Measurements from ENCODE around the gene ADCY7. TPM values are rescaled to one million over a fixed set of nuclear protein-coding genes. Genes with fewer than 3 reads are reported as not detected.

The ADCY7 gene
- total and polyA plus RNA-seq, 10 donors = 9.8 to 158 (median 99.2) TPM

DNA sequence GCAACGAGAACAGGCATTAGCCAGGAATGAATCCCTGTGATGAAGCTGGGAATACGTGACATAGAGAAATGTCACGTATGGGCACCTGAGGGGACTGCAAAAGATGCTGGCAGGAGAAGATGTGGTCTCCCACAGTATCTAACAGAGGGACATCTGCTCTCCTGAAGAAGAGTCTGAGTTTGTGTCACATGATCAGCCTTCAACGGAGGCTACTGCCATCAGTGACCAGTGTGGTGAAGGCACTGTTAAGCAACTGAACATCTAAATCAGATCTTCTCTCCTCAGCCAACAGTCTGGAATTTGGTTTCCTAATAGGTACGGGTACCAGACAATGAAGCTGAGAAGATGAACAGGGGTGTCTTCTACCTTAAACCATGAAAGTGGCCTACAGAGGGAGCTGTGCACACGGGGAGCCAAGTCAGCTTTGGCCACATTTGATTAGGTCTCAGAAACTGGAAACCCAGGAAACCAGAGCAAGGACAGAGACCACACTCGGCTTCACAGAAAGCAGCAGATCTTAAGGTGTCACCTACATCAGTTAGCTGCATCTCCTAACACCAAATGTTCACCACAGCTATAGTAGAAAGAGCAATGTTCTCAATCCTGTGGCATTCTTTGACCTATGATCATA is 60.6 kb downstream of the ADCY7 start:
- DNase-seq = no peak
- TF ChIP-seq, protein P1, sequence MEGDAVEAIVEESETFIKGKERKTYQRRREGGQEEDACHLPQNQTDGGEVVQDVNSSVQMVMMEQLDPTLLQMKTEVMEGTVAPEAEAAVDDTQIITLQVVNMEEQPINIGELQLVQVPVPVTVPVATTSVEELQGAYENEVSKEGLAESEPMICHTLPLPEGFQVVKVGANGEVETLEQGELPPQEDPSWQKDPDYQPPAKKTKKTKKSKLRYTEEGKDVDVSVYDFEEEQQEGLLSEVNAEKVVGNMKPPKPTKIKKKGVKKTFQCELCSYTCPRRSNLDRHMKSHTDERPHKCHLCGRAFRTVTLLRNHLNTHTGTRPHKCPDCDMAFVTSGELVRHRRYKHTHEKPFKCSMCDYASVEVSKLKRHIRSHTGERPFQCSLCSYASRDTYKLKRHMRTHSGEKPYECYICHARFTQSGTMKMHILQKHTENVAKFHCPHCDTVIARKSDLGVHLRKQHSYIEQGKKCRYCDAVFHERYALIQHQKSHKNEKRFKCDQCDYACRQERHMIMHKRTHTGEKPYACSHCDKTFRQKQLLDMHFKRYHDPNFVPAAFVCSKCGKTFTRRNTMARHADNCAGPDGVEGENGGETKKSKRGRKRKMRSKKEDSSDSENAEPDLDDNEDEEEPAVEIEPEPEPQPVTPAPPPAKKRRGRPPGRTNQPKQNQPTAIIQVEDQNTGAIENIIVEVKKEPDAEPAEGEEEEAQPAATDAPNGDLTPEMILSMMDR (IDR thresholded peaks at IDR 0.05 in 8 of 11, conservative IDR thresholded peaks at IDR 0.05 in 3 of 11) = peak in 10 of 11 experiments; percentile 18 to 63 (median 47)
- peak in 1 of 3 donors; percentile 38 for TF ChIP-seq POLR2AphosphoS5 (IDR thresholded peaks at IDR 0.05)
- no peak for TF ChIP-seq POLR2A (IDR thresholded peaks at IDR 0.05)
- intact Hi-C loops (cut with DNase I; ENCODE audit: low total_unique reads) = no loop called here
- H3K27me3 ChIP-seq (replicated peaks in 1 of 7) = no peaks in the 10 kb centered on the region
- peak overlapping the region in 5 of 8 donors; percentile 5 to 46 (median 38) for H3K27ac ChIP-seq
- 61 to 76% (median 64%) methylated on average over 7 of the region's 7 CpGs for WGBS, 5 donors
- H3K9me3 ChIP-seq = no peaks in the 10 kb centered on the region
- H3K36me3 ChIP-seq = peaks cover 0 to 98% (median 34%) of the 10 kb centered on the region in 6 donors
- peaks cover 0 to 42% (median 22%) of the 10 kb centered on the region in 6 donors for H3K4me1 ChIP-seq
- H3K4me3 ChIP-seq = no peak overlapping the region

GRCh38 chr16:50329446-50330189 is 63.3 kb downstream of the ADCY7 start:
- 43 to 70% (median 64%) methylated on average over 11 of the region's 11 CpGs for WGBS, 5 donors
- peaks cover 0 to 98% (median 39%) of the 10 kb centered on the region in 6 donors for H3K36me3 ChIP-seq
- TF ChIP-seq, protein P1 (IDR thresholded peaks at IDR 0.05 in 8 of 11, conservative IDR thresholded peaks at IDR 0.05 in 3 of 11) = no peak
- TF ChIP-seq POLR2AphosphoS5 (IDR thresholded peaks at IDR 0.05) = no peak
- H3K4me3 ChIP-seq = no peak overlapping the region
- intact Hi-C loops (cut with DNase I; ENCODE audit: low total_unique reads) = no loop called here
- no peaks in the 10 kb centered on the region for H3K9me3 ChIP-seq
- H3K4me1 ChIP-seq = peaks cover 0 to 25% (median 8%) of the 10 kb centered on the region in 6 donors
- H3K27me3 ChIP-seq (replicated peaks in 1 of 7) = no peaks in the 10 kb centered on the region
- H3K27ac ChIP-seq = peak overlapping the region in 3 of 8 donors; percentile 7 to 55 (median 45)
- DNase-seq = no peak

DNA sequence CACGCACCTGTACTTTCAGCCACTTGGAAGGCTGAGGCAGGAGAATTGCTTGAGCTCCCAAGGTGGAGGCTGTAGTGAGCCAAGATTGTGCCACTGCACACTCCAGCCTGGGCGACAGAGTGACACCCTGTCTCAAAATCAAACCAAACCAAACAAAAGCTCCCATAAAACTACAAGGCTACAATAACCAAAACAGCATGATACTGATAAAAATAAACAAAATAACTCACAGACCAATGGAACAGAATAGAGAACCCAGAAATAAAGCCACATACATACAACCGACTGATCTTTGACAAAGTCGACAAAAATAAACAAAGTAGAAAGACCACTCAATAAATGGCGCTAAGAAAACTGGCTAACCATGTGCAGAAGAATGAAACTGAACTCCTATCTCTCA is 65.2 kb downstream of the ADCY7 start:
- H3K27me3 ChIP-seq (replicated peaks in 1 of 7) = no peaks in the 10 kb centered on the region
- WGBS, 5 donors = 76 to 97% (median 93%) methylated on average over 5 of the region's 5 CpGs
- no peak overlapping the region for H3K4me3 ChIP-seq
- TF ChIP-seq, protein P1 (IDR thresholded peaks at IDR 0.05 in 8 of 11, conservative IDR thresholded peaks at IDR 0.05 in 3 of 11) = no peak
- TF ChIP-seq POLR2AphosphoS5 (IDR thresholded peaks at IDR 0.05) (no peak), POLR2A (IDR thresholded peaks at IDR 0.05) (no peak)
- H3K4me1 ChIP-seq = peaks cover 0 to 25% (median 6%) of the 10 kb centered on the region in 6 donors
- peaks cover 0 to 87% (median 26%) of the 10 kb centered on the region in 6 donors for H3K36me3 ChIP-seq
- intact Hi-C loops (cut with DNase I; ENCODE audit: low total_unique reads) = no loop called here
- H3K9me3 ChIP-seq = no peaks in the 10 kb centered on the region
- no peak for DNase-seq
- no peak overlapping the region for H3K27ac ChIP-seq

GRCh38 chr16:50332599-50332998 is 66.2 kb downstream of the ADCY7 start:
- intact Hi-C loops (cut with DNase I; ENCODE audit: low total_unique reads) = no loop called here
- no peak overlapping the region for H3K27ac ChIP-seq
- no peak for TF ChIP-seq POLR2A (IDR thresholded peaks at IDR 0.05)
- TF ChIP-seq, protein P1 (IDR thresholded peaks at IDR 0.05 in 8 of 11, conservative IDR thresholded peaks at IDR 0.05 in 3 of 11) = no peak
- TF ChIP-seq POLR2AphosphoS5 (IDR thresholded peaks at IDR 0.05) = no peak

More at GRCh38 chr16:50332599-50332998, 66.2 kb downstream of the ADCY7 start:
- Histone ChIP-seq H3K27me3 (replicated peaks in 1 of 7) (no peaks in the 10 kb centered on the region), H3K4me3 (no peak overlapping the region), H3K36me3 (peaks cover 0 to 83% (median 24%) of the 10 kb centered on the region in 6 donors), H3K9me3 (no peaks in the 10 kb centered on the region), H3K4me1 (peaks cover 0 to 26% (median 3%) of the 10 kb centered on the region in 6 donors)
- DNase-seq = no peak
- 98 to 100% (median 99%) methylated on average over 3 of the region's 3 CpGs for WGBS, 5 donors
